Immature natural killer cell (primary cell): Measurements from ENCODE around the gene UNC5C. TPM values are rescaled to one million over a fixed set of nuclear protein-coding genes. Genes with fewer than 3 reads are reported as not detected.

Experiments
- DNase-seq, 3 donors: peaks; one replicate each; pipeline ENCODE4 v3.0.0; 2022; ENCODE audit warnings: mixed read lengths in 1 of 3
- H3K27ac Mint-ChIP-seq, 6 donors: one replicate each; pipeline ENCODE4 v1.8.0; 2020; ENCODE audit warnings: mixed read lengths in 6 of 6, mild to moderate bottlenecking in 5 of 6, inconsistent platforms in 4 of 6, moderate library complexity in 3 of 6
- H3K27me3 Mint-ChIP-seq, 3 donors: one replicate each; pipeline ENCODE4 v1.8.0; 2020 to 2021; ENCODE audit warnings: low read depth in 3 of 3, mild to moderate bottlenecking in 3 of 3, mixed read lengths in 3 of 3, moderate library complexity in 3 of 3, inconsistent platforms in 1 of 3
- H3K36me3 Mint-ChIP-seq, 3 donors: one replicate each; pipeline ENCODE4 v1.8.0; 2020; ENCODE audit warnings: mixed read lengths in 3 of 3, inconsistent platforms in 2 of 3, mild to moderate bottlenecking in 2 of 3
- H3K4me1 Mint-ChIP-seq, 2 donors: one replicate each; pipeline ENCODE4 v1.8.0; 2020; ENCODE audit warnings: inconsistent platforms in 2 of 2, mild to moderate bottlenecking in 2 of 2, mixed read lengths in 2 of 2, moderate library complexity in 1 of 2
- H3K4me3 Mint-ChIP-seq, 5 donors: one replicate each; pipeline ENCODE4 v1.8.0; 2020; ENCODE audit warnings: mild to moderate bottlenecking in 5 of 5, mixed read lengths in 5 of 5, inconsistent platforms in 3 of 5, moderate library complexity in 3 of 5
- H3K9me3 Mint-ChIP-seq, 6 donors: one replicate each; pipeline ENCODE4 v1.8.0; 2020; ENCODE audit warnings: mild to moderate bottlenecking in 6 of 6, mixed read lengths in 6 of 6, inconsistent platforms in 4 of 6, moderate library complexity in 3 of 6
- polyA plus RNA-seq, 3 donors: library from polyadenylated mRNA; unstranded; fragments of 300-500 nt; fragmentation: Illumina TruSeq; gene quantifications; one replicate each; pipeline ENCODE4 v1.2.3, GENCODE V29; 2021

UNC5C gene
- polyA plus RNA-seq, 3 donors from 2014 or later = not detected

DNA sequence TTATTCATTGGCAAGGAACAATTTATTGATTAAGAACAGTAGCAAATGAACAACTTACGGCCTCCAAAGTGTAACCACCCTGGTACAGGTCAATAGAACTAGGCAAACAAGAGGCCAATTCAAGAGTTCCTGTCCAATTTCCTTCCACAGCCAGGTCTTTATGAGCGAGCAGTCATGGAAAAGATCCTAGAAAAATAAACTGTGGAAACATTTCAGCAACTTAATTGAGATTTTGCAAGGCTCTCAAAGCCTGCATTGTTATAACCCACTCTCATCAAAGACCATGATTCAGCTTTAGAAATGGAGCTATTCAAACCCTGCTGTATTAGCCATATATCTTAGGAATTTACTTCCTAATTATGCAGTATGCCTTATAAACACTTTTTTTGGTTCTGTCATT lies 43.6 kb downstream of the UNC5C start:
- Mint-ChIP-seq H3K9me3 (peaks cover 0 to 7% (median under 1%) of the 10 kb centered on the region in 6 donors), H3K4me1 (no peaks in the 10 kb centered on the region), H3K4me3 (no peak overlapping the region), H3K27me3 (no peaks in the 10 kb centered on the region), H3K27ac (no peak overlapping the region), H3K36me3 (no peaks in the 10 kb centered on the region)
- DNase-seq = no peak

DNA sequence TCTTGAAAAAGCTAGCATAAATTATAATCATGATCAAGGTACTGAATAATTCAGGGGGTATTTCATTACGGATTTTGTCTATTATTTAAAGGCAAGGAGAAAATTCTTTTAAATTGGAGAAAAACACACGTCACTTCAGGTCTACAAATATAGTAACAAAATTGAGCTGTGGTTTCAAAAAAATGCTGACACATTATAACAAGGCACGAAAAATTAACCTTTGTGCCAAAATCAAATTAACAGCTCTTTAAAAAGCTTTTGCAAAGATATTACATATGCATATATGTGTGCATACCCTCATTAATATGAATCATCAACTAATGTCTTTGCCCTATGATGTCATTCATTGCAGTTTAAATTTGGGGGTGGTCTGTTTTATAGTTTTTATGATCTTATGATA lies 44.3 kb downstream of the UNC5C start:
- no peak for DNase-seq
- Mint-ChIP-seq H3K36me3 (no peaks in the 10 kb centered on the region), H3K4me1 (no peaks in the 10 kb centered on the region), H3K27ac (no peak overlapping the region), H3K27me3 (no peaks in the 10 kb centered on the region), H3K4me3 (no peak overlapping the region), H3K9me3 (peaks cover 0 to 7% (median under 1%) of the 10 kb centered on the region in 6 donors)

DNA sequence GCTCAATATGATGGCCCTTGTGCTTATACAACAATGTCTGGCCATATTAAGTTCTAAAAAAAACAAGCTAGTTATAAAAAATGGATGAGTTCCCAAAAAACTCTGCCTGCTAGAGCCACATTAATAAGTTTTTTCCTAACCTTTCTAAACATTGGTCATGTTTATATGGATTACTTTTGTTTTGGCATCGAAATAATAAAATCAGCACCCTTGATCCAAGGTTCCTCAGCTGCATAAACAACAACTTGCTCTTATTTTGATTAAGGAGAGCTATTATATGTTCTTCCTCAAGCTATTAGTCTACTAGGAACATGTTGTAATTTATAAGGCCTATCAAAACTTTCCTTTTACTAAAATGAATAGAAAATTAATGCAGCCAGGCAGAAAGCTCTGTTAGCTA lies 48.4 kb downstream of the UNC5C start:
- DNase-seq = no peak
- Mint-ChIP-seq H3K4me3 (no peak overlapping the region), H3K27ac (no peak overlapping the region), H3K36me3 (no peaks in the 10 kb centered on the region), H3K27me3 (no peaks in the 10 kb centered on the region), H3K4me1 (no peaks in the 10 kb centered on the region), H3K9me3 (peaks cover 0 to 3% (median 0%) of the 10 kb centered on the region in 6 donors)

DNA sequence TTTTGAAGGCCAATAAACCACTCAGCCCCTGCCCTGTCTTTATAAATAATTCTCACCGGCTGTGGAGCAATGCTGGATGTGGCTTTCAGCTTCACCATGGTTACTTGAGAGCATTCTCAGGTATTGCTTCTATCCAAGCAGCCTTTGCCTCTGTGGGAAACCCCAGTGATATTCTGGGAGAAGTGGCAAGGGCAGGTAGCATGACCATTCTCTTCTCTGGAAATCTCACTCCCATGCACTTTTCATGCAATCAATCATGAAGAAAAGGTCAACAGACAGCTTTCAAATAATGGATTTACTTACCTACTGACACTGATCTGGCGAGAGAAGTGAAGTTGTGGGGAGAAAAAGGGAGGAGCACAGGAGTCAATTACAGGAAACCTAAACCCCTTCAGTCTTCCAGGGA lies 49.5 kb downstream of the UNC5C start:
- Mint-ChIP-seq H3K4me1 (no peaks in the 10 kb centered on the region), H3K4me3 (no peak overlapping the region), H3K27me3 (no peaks in the 10 kb centered on the region), H3K27ac (no peak overlapping the region), H3K9me3 (peaks cover 0 to 3% (median 0%) of the 10 kb centered on the region in 6 donors), H3K36me3 (no peaks in the 10 kb centered on the region)
- DNase-seq = no peak

GRCh38 chr4:95494186-95494585 lies 54.6 kb downstream of the UNC5C start:
- no peak for DNase-seq
- H3K27me3 Mint-ChIP-seq = peaks cover 0 to under 1% (median 0%) of the 10 kb centered on the region in 3 donors
- no peaks in the 10 kb centered on the region for H3K4me1 Mint-ChIP-seq
- H3K9me3 Mint-ChIP-seq = peaks cover 0 to 4% (median under 1%) of the 10 kb centered on the region in 6 donors
- H3K27ac Mint-ChIP-seq = no peak overlapping the region
- no peak overlapping the region for H3K4me3 Mint-ChIP-seq
- H3K36me3 Mint-ChIP-seq = no peaks in the 10 kb centered on the region

DNA sequence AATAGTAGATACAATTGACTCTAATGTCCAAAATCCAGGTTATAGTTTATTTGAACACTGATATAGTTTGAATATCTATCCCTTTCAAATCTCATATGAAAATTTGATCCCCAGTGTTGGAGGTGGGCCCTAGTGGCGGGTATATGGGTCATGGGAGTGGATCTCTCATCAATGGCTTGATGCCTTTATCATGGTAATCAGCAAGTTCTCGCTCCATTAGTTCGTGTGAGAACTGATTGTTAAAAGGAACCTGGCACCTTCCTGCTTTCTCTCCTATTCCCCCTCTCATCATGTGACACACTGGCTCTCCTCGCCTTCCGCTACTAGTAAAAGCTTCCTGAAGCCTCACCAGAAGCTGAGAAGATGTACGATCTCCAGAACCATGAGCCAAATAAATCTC lies 70.1 kb downstream of the UNC5C start:
- DNase-seq = no peak
- H3K27me3 Mint-ChIP-seq = no peaks in the 10 kb centered on the region
- no peak overlapping the region for H3K27ac Mint-ChIP-seq
- peaks cover 0 to 12% (median 3%) of the 10 kb centered on the region in 6 donors for H3K9me3 Mint-ChIP-seq
- H3K4me3 Mint-ChIP-seq = no peak overlapping the region
- no peaks in the 10 kb centered on the region for H3K36me3 Mint-ChIP-seq
- no peaks in the 10 kb centered on the region for H3K4me1 Mint-ChIP-seq

GRCh38 chr4:95476121-95476520 lies 72.7 kb downstream of the UNC5C start:
- peaks cover 0 to 15% (median 6%) of the 10 kb centered on the region in 6 donors for H3K9me3 Mint-ChIP-seq
- H3K27ac Mint-ChIP-seq = no peak overlapping the region
- no peaks in the 10 kb centered on the region for H3K4me1 Mint-ChIP-seq
- H3K36me3 Mint-ChIP-seq = no peaks in the 10 kb centered on the region
- H3K4me3 Mint-ChIP-seq = no peak overlapping the region
- DNase-seq = no peak
- H3K27me3 Mint-ChIP-seq = peaks cover 0 to 4% (median 0%) of the 10 kb centered on the region in 3 donors

DNA sequence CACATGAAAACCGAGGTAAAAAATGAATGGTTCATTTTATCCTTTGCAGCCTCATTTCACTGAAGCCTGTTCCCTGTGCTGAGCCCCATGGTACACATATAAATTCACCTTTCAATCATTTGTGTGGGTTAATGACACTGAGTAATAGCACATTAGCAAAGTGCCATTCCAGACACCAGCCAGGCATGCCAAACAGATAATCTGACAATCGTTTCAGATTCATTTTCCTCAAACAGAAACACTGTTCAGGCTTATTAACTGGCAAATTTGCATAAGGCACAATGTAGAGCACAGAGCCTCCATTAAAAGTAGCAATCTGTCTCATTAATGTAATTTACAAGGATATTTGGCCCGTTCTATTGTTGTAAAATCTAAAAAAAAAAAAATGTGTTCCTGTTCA lies 76.2 kb downstream of the UNC5C start:
- no peak for DNase-seq
- Mint-ChIP-seq H3K9me3 (peaks cover 0 to 12% (median 4%) of the 10 kb centered on the region in 6 donors), H3K27ac (no peak overlapping the region), H3K27me3 (peaks cover 0 to 4% (median 0%) of the 10 kb centered on the region in 3 donors), H3K4me3 (no peak overlapping the region), H3K36me3 (no peaks in the 10 kb centered on the region), H3K4me1 (no peaks in the 10 kb centered on the region)

DNA sequence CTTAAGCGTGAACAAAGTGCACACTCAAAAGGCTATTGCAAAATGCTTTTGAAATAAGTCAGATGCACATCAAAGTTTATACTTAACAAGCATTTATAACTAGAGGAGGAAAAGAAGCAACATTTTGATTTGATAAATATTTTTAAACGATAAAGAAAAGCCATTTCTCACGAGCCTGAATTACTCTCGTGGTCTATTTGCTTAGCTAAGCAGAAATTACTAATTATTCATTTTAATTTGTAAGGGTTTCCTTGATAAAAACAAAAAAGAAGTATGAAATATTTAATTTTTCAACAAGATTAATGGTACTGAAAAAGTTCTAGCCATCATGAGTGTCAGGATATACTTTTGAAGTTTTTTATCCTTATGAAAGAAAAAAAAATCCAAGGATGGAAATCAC lies 78.2 kb downstream of the UNC5C start:
- Mint-ChIP-seq H3K9me3 (peaks cover 3 to 12% (median 5%) of the 10 kb centered on the region in 6 donors), H3K27me3 (peaks cover 0 to 4% (median 0%) of the 10 kb centered on the region in 3 donors), H3K4me3 (no peak overlapping the region), H3K36me3 (no peaks in the 10 kb centered on the region), H3K4me1 (no peaks in the 10 kb centered on the region), H3K27ac (no peak overlapping the region)
- DNase-seq = no peak

- Mint-ChIP-seq H3K4me1 (no peaks in the 10 kb centered on the region), H3K36me3 (no peaks in the 10 kb centered on the region), H3K9me3 (peaks cover 3 to 5% (median 5%) of the 10 kb centered on the region in 6 donors), H3K27me3 (peaks cover 0 to 4% (median 0%) of the 10 kb centered on the region in 3 donors), H3K4me3 (no peak overlapping the region), H3K27ac (no peak overlapping the region)
- no peak for DNase-seq
These were observed 79.2 kb downstream of the UNC5C start for GRCh38 chr4:95469617-95470016.

DNA sequence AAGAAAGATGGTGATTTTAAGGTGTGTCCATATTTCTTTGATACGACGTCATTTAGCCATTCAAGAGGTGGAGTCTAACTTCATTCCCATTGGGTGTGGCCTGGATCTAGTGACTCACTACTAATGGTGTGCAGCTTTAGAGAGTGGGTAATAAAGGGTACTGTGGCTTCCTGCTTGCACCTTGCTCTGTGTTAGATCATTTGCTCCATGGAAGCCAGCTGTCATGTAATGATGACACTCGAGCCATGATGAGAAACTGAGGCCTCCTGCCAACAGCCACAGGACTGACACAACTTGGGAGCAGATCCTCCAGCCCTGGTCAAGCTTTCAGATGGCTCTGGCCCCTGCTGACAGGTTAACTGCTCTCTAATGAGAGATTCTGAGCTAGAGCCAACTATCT lies 82.0 kb downstream of the UNC5C start:
- H3K27me3 Mint-ChIP-seq = peaks cover 0 to 5% (median 0%) of the 10 kb centered on the region in 3 donors
- no peak overlapping the region for H3K27ac Mint-ChIP-seq
- no peaks in the 10 kb centered on the region for H3K4me1 Mint-ChIP-seq
- DNase-seq = no peak
- H3K36me3 Mint-ChIP-seq = no peaks in the 10 kb centered on the region
- H3K9me3 Mint-ChIP-seq = peaks cover 0 to 5% (median 3%) of the 10 kb centered on the region in 6 donors
- H3K4me3 Mint-ChIP-seq = no peak overlapping the region

DNA sequence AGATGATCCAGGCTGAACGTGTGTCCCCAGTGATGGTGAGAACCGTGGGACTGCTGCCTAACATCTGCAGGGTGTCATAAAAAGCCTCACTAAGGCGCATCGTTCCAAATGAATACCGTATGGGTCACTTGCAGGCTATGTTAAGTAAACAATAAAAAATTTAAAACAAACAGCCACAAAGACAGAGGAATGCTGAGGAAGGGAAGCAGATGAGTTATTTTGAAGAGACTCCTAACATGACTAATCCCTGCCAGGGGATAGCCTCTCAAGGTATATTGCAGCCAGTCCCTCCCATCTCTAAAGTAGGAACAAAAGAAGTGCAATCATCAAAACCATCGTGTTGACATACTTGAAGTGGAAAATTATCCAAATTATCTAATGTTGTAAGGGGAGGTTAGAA lies 83.8 kb downstream of the UNC5C start:
- no peak overlapping the region for H3K4me3 Mint-ChIP-seq
- no peak overlapping the region for H3K27ac Mint-ChIP-seq
- H3K9me3 Mint-ChIP-seq = peaks cover 0 to 5% (median 3%) of the 10 kb centered on the region in 6 donors
- H3K36me3 Mint-ChIP-seq = no peaks in the 10 kb centered on the region
- no peak for DNase-seq
- peaks cover 0 to 4% (median 0%) of the 10 kb centered on the region in 3 donors for H3K27me3 Mint-ChIP-seq
- H3K4me1 Mint-ChIP-seq = no peaks in the 10 kb centered on the region

DNA sequence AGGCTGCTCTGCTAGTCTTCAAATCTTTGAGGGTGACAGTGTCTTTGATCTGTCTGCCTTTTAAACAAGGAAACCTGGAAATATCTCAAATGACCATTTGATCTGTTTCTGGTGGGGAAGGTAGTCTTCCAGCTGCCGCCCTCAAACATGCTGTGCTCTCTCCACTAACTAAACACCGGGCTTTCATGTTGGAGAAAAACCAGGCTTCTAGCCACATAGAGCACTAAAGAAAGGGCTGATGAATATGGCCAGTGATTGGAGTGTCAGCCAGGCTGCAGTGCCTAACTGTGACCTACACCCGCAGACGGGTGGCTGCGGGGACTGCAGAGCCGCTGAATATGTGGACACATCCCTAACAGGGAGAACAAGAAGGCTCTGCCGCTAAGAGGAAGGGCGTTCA lies 85.9 kb downstream of the UNC5C start:
- no peaks in the 10 kb centered on the region for H3K4me1 Mint-ChIP-seq
- DNase-seq = no peak
- H3K4me3 Mint-ChIP-seq = no peak overlapping the region
- no peaks in the 10 kb centered on the region for H3K36me3 Mint-ChIP-seq
- H3K27me3 Mint-ChIP-seq = peaks cover 0 to 4% (median 0%) of the 10 kb centered on the region in 3 donors
- H3K27ac Mint-ChIP-seq = no peak overlapping the region
- peaks cover 0 to 7% (median 3%) of the 10 kb centered on the region in 6 donors for H3K9me3 Mint-ChIP-seq

DNA sequence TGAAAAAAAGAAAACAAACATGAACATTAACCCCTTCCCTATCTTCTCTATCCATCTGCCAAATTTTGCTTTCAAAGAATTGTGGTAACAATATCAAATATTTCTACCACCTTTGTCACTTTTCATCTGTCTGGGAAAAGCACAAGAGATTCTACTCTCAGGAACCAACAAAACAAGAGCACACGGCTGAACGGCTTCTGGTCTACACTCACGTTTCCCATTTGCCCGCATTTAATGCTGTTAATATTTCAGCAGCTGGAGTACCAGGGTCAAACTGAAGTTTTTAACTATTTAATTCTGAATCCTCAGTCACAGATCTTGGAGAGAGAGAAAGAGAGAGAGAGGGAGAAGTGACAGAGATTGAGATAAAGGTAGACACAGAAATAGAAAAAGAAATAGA lies 91.4 kb downstream of the UNC5C start:
- H3K27ac Mint-ChIP-seq = no peak overlapping the region
- H3K9me3 Mint-ChIP-seq = peaks cover 0 to 19% (median 3%) of the 10 kb centered on the region in 6 donors
- no peak for DNase-seq
- H3K27me3 Mint-ChIP-seq = peaks cover 0 to 2% (median 0%) of the 10 kb centered on the region in 3 donors
- no peak overlapping the region for H3K4me3 Mint-ChIP-seq
- H3K4me1 Mint-ChIP-seq = no peaks in the 10 kb centered on the region
- no peaks in the 10 kb centered on the region for H3K36me3 Mint-ChIP-seq

GRCh38 chr4:95450294-95450693 lies 98.5 kb downstream of the UNC5C start:
- H3K27ac Mint-ChIP-seq = no peak overlapping the region
- no peak for DNase-seq

More at GRCh38 chr4:95450294-95450693, 98.5 kb downstream of the UNC5C start:
- H3K36me3 Mint-ChIP-seq = no peaks in the 10 kb centered on the region
- peaks cover 0 to 15% (median 3%) of the 10 kb centered on the region in 6 donors for H3K9me3 Mint-ChIP-seq
- H3K4me1 Mint-ChIP-seq = no peaks in the 10 kb centered on the region
- no peak overlapping the region for H3K4me3 Mint-ChIP-seq
- peaks cover 0 to 2% (median 2%) of the 10 kb centered on the region in 3 donors for H3K27me3 Mint-ChIP-seq
